CD4-positive, alpha-beta T cell treated with Interleukin-15 for 1 hour (primary cell): ENCODE measurements around the gene ZNF862.

Experiments used
- DNase-seq: peaks from one replicate; pipeline ENCODE4 v3.0.0-alpha.2; 2020

The ZNF862 gene

GRCh38 chr7:149838224-149838991 lies at the start of gene ZNF862:
Gene ZNF862 (plus strand): TSS chr7:149838375. CDS start chr7:149838612, 237 bp downstream.
- DNase-seq: peak; percentile 97

- no peak for DNase-seq
These were observed 49.1 kb upstream of the ZNF862 start for GRCh38 chr7:149789101-149789500.

GRCh38 chr7:149790146-149790548 lies 48.0 kb upstream of the ZNF862 start:
- DNase-seq: peak; percentile 37

- no peak for DNase-seq
These were observed 47.3 kb upstream of the ZNF862 start for GRCh38 chr7:149790754-149791360.

GRCh38 chr7:149791411-149792219 lies 46.6 kb upstream of the ZNF862 start:
- DNase-seq: no peak

- DNase-seq: no peak
These were observed 46.0 kb upstream of the ZNF862 start for GRCh38 chr7:149792220-149792595.

GRCh38 chr7:149793261-149793660 lies 44.9 kb upstream of the ZNF862 start:
- no peak for DNase-seq

- no peak for DNase-seq
These were observed 43.5 kb upstream of the ZNF862 start for GRCh38 chr7:149794661-149795060.

- no peak for DNase-seq
These were observed 43.0 kb upstream of the ZNF862 start for GRCh38 chr7:149795126-149795525.

- DNase-seq: no peak
These were observed 41.8 kb upstream of the ZNF862 start for GRCh38 chr7:149796287-149796860.

- no peak for DNase-seq
These were observed 40.4 kb upstream of the ZNF862 start for GRCh38 chr7:149797771-149798170.

- DNase-seq: peak; percentile 38
These were observed 38.6 kb upstream of the ZNF862 start for GRCh38 chr7:149799397-149800168.

- DNase-seq: no peak
These were observed 38.0 kb upstream of the ZNF862 start for GRCh38 chr7:149800169-149800555.

- DNase-seq: no peak
These were observed 37.1 kb upstream of the ZNF862 start for GRCh38 chr7:149801002-149801566.

- no peak for DNase-seq
These were observed 36.4 kb upstream of the ZNF862 start for GRCh38 chr7:149801816-149802215.

- no peak for DNase-seq
These were observed 35.2 kb upstream of the ZNF862 start for GRCh38 chr7:149802966-149803365.

- no peak for DNase-seq
These were observed 34.6 kb upstream of the ZNF862 start for GRCh38 chr7:149803551-149804074.

GRCh38 chr7:149804106-149804505 lies 34.1 kb upstream of the ZNF862 start:
- DNase-seq: no peak

GRCh38 chr7:149806726-149807125 lies 31.4 kb upstream of the ZNF862 start:
- no peak for DNase-seq

GRCh38 chr7:149808311-149808710 lies 29.9 kb upstream of the ZNF862 start:
- no peak for DNase-seq

- no peak for DNase-seq
These were observed 29.0 kb upstream of the ZNF862 start for GRCh38 chr7:149809215-149809614.

- no peak for DNase-seq
These were observed 27.0 kb upstream of the ZNF862 start for GRCh38 chr7:149811221-149811620.
